H1 (cell line): ENCODE measurements around the gene PPIL6.

ENCODE experiments used
- CBX8 ChIP-seq: fragments of 300-800, 300-1000 bp; sonication (generic); IDR thresholded peaks from 2 replicates; pipeline ENCODE4 v1.7.1; 2016; ENCODE audit warnings: low read depth, low read length, borderline replicate concordance
- CHD1 ChIP-seq: IDR thresholded peaks from 2 replicates; pipeline ENCODE4 v1.6.1; 2012; ENCODE audit warnings: low read depth, low read length, improper control_type of control experiment
- EP300 ChIP-seq, 2 experiments: IDR thresholded peaks; 1 replicate in 1 of 2; 2 replicates in 1 of 2; pipeline ENCODE4 v1.6.1; 2011 to 2012; ENCODE audit warnings: low read depth in 2 of 2, low read length in 2 of 2, mild to moderate bottlenecking in 2 of 2, borderline replicate concordance in 1 of 2, inconsistent platforms in 1 of 2, moderate library complexity in 1 of 2
- EZH2 ChIP-seq: fragments of 200-600 bp; sonication (generic); IDR thresholded peaks from 2 replicates; pipeline ENCODE4 v1.7.1; 2012; ENCODE audit warnings: low read depth, mild to moderate bottlenecking, moderate library complexity, low read length, inconsistent platforms; ENCODE audit not compliant: severe bottlenecking
- POLR2A ChIP-seq, 2 experiments: IDR thresholded peaks; 1 replicate in 1 of 2; 2 replicates in 1 of 2; pipeline ENCODE4 v1.6.1; 2011; ENCODE audit warnings: low read depth in 2 of 2, low read length in 2 of 2, mild to moderate bottlenecking in 2 of 2; ENCODE audit errors: control extremely low read depth in 1 of 2
- POLR2AphosphoS5 ChIP-seq: IDR thresholded peaks from 2 replicates; pipeline ENCODE4 v1.6.1; 2011; ENCODE audit warnings: low read depth, low read length
- RNF2 ChIP-seq: fragments of 200-900, 300-1000 bp; sonication (generic); IDR thresholded peaks from 2 replicates; pipeline ENCODE4 v1.7.1; 2016; ENCODE audit warnings: borderline replicate concordance, low read depth, mild to moderate bottlenecking, antibody characterized with exemption, low read length; ENCODE audit not compliant: poor library complexity, severe bottlenecking; ENCODE audit errors: missing control alignments
- SP1 ChIP-seq: IDR thresholded peaks from 2 replicates; pipeline ENCODE4 v1.6.1; 2011; ENCODE audit warnings: low read depth, low read length
- TAF1 ChIP-seq: IDR thresholded peaks from 2 replicates; pipeline ENCODE4 v1.6.1; 2011; ENCODE audit warnings: mild to moderate bottlenecking, low read depth, low read length
- TBP ChIP-seq: IDR thresholded peaks from 2 replicates; pipeline ENCODE4 v1.6.1; 2011; ENCODE audit warnings: low read depth, low read length, improper control_type of control experiment
- ZNF274 ChIP-seq: IDR thresholded peaks from 2 replicates; pipeline ENCODE4 v1.7.0; 2012; ENCODE audit warnings: low read length, borderline replicate concordance; ENCODE audit errors: extremely low read depth
- TF ChIP-seq, protein P1 (sequence below), 3 experiments: IDR thresholded peaks; 1 replicate in 2 of 3; 2 replicates in 1 of 3; pipeline versions ENCODE4 v1.5.1 to v1.6.1; 2011; ENCODE audit warnings: low read length in 3 of 3, mild to moderate bottlenecking in 3 of 3, inconsistent platforms in 2 of 3, low read depth in 1 of 3, moderate library complexity in 1 of 3; ENCODE audit not compliant: insufficient read depth in 1 of 3; ENCODE audit errors: control extremely low read depth in 1 of 3
- TF ChIP-seq, protein P2 (sequence below): IDR thresholded peaks from 2 replicates; pipeline ENCODE4 v1.6.1; 2012; ENCODE audit warnings: inconsistent platforms
- TF ChIP-seq, protein P3 (sequence below): fragments of 300-600 bp; sonication (generic); IDR thresholded peaks from 2 replicates; pipeline ENCODE4 v1.7.1; 2012; ENCODE audit warnings: low read length, moderate library complexity, mild to moderate bottlenecking, inconsistent platforms; ENCODE audit not compliant: insufficient replicate concordance

DNA sequence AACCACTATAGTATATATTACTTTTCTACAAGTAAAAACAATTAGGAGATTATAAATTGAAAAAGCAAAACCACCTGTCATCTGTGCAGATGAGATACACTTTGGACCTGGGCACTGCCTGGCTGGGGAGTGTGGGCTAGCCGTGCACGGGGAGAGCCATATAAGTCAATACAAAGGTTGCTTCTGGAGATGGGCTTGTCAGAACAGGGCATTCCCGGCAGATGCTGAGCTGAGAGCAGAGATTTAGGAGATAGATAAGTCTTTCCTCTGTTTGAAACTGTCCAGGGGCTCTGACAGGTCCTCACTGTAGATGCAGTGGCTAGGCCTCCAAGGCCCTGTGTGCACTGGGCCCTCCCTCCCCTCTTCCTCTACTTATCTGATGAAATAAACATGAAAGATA lies 92.6 kb downstream of the PPIL6 start:
- TF ChIP-seq, protein P1, sequence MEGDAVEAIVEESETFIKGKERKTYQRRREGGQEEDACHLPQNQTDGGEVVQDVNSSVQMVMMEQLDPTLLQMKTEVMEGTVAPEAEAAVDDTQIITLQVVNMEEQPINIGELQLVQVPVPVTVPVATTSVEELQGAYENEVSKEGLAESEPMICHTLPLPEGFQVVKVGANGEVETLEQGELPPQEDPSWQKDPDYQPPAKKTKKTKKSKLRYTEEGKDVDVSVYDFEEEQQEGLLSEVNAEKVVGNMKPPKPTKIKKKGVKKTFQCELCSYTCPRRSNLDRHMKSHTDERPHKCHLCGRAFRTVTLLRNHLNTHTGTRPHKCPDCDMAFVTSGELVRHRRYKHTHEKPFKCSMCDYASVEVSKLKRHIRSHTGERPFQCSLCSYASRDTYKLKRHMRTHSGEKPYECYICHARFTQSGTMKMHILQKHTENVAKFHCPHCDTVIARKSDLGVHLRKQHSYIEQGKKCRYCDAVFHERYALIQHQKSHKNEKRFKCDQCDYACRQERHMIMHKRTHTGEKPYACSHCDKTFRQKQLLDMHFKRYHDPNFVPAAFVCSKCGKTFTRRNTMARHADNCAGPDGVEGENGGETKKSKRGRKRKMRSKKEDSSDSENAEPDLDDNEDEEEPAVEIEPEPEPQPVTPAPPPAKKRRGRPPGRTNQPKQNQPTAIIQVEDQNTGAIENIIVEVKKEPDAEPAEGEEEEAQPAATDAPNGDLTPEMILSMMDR (IDR thresholded peaks at IDR 0.05; ENCODE audit: control extremely low read depth in 1 of 3, insufficient read depth in 1 of 3, low read depth in 1 of 3, low read length in 3 of 3), result no peak
- TF ChIP-seq EP300 (IDR thresholded peaks at IDR 0.05; ENCODE audit: borderline replicate concordance in 1 of 2, low read depth in 2 of 2, low read length in 2 of 2), result no peak
- no peak for TF ChIP-seq EZH2
- TF ChIP-seq ZNF274, result no peak
- TF ChIP-seq POLR2A (IDR thresholded peaks at IDR 0.05; ENCODE audit: control extremely low read depth in 1 of 2, low read depth in 2 of 2, low read length in 2 of 2), result no peak
- TF ChIP-seq, protein P2, sequence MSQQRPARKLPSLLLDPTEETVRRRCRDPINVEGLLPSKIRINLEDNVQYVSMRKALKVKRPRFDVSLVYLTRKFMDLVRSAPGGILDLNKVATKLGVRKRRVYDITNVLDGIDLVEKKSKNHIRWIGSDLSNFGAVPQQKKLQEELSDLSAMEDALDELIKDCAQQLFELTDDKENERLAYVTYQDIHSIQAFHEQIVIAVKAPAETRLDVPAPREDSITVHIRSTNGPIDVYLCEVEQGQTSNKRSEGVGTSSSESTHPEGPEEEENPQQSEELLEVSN, result no peak
- TF ChIP-seq, protein P3, sequence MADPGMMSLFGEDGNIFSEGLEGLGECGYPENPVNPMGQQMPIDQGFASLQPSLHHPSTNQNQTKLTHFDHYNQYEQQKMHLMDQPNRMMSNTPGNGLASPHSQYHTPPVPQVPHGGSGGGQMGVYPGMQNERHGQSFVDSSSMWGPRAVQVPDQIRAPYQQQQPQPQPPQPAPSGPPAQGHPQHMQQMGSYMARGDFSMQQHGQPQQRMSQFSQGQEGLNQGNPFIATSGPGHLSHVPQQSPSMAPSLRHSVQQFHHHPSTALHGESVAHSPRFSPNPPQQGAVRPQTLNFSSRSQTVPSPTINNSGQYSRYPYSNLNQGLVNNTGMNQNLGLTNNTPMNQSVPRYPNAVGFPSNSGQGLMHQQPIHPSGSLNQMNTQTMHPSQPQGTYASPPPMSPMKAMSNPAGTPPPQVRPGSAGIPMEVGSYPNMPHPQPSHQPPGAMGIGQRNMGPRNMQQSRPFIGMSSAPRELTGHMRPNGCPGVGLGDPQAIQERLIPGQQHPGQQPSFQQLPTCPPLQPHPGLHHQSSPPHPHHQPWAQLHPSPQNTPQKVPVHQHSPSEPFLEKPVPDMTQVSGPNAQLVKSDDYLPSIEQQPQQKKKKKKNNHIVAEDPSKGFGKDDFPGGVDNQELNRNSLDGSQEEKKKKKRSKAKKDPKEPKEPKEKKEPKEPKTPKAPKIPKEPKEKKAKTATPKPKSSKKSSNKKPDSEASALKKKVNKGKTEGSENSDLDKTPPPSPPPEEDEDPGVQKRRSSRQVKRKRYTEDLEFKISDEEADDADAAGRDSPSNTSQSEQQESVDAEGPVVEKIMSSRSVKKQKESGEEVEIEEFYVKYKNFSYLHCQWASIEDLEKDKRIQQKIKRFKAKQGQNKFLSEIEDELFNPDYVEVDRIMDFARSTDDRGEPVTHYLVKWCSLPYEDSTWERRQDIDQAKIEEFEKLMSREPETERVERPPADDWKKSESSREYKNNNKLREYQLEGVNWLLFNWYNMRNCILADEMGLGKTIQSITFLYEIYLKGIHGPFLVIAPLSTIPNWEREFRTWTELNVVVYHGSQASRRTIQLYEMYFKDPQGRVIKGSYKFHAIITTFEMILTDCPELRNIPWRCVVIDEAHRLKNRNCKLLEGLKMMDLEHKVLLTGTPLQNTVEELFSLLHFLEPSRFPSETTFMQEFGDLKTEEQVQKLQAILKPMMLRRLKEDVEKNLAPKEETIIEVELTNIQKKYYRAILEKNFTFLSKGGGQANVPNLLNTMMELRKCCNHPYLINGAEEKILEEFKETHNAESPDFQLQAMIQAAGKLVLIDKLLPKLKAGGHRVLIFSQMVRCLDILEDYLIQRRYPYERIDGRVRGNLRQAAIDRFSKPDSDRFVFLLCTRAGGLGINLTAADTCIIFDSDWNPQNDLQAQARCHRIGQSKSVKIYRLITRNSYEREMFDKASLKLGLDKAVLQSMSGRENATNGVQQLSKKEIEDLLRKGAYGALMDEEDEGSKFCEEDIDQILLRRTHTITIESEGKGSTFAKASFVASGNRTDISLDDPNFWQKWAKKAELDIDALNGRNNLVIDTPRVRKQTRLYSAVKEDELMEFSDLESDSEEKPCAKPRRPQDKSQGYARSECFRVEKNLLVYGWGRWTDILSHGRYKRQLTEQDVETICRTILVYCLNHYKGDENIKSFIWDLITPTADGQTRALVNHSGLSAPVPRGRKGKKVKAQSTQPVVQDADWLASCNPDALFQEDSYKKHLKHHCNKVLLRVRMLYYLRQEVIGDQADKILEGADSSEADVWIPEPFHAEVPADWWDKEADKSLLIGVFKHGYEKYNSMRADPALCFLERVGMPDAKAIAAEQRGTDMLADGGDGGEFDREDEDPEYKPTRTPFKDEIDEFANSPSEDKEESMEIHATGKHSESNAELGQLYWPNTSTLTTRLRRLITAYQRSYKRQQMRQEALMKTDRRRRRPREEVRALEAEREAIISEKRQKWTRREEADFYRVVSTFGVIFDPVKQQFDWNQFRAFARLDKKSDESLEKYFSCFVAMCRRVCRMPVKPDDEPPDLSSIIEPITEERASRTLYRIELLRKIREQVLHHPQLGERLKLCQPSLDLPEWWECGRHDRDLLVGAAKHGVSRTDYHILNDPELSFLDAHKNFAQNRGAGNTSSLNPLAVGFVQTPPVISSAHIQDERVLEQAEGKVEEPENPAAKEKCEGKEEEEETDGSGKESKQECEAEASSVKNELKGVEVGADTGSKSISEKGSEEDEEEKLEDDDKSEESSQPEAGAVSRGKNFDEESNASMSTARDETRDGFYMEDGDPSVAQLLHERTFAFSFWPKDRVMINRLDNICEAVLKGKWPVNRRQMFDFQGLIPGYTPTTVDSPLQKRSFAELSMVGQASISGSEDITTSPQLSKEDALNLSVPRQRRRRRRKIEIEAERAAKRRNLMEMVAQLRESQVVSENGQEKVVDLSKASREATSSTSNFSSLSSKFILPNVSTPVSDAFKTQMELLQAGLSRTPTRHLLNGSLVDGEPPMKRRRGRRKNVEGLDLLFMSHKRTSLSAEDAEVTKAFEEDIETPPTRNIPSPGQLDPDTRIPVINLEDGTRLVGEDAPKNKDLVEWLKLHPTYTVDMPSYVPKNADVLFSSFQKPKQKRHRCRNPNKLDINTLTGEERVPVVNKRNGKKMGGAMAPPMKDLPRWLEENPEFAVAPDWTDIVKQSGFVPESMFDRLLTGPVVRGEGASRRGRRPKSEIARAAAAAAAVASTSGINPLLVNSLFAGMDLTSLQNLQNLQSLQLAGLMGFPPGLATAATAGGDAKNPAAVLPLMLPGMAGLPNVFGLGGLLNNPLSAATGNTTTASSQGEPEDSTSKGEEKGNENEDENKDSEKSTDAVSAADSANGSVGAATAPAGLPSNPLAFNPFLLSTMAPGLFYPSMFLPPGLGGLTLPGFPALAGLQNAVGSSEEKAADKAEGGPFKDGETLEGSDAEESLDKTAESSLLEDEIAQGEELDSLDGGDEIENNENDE, result no peak
- TF ChIP-seq CBX8, result no peak
- TF ChIP-seq TAF1, result no peak
- no peak for TF ChIP-seq RNF2
- TF ChIP-seq TBP, result no peak
- no peak for TF ChIP-seq CHD1
- no peak for TF ChIP-seq SP1
- no peak for TF ChIP-seq POLR2AphosphoS5
